Suppressor macrophage treated with lipopolysaccharide for 1 hour (primary cell): ENCODE results near the gene PRSS57.
A peak's percentile ranks its signal among the peaks of the same experiment; 100 is the strongest.
"Not testable (repeated sequence)": the region's sequence is repeated elsewhere in the genome, so short reads cannot be mapped to it uniquely, and the experiment has no call there.

ENCODE experiments used
- DNase-seq, 3 donors: peaks; one replicate each; pipeline ENCODE4 v3.0.0-alpha.2; 2020 to 2022

PRSS57 gene

GRCh38 chr19:722553-723101 lies 27.4 kb upstream of the PRSS57 start:
- DNase-seq, result no peak

- DNase-seq, result no peak
Observed at GRCh38 chr19:720345-721160, 25.3 kb upstream of the PRSS57 start.

- no peak for DNase-seq
Observed at GRCh38 chr19:719636-720344, 24.5 kb upstream of the PRSS57 start.

- peak in 2 of 3 donors; percentile 26 to 51 for DNase-seq
Observed at GRCh38 chr19:718991-719512, 23.8 kb upstream of the PRSS57 start.

- no peak for DNase-seq
Observed at GRCh38 chr19:718251-718951, 23.1 kb upstream of the PRSS57 start.

- DNase-seq, result no peak
Observed at GRCh38 chr19:715347-715746, 20.1 kb upstream of the PRSS57 start.

GRCh38 chr19:711254-711653 lies 16.0 kb upstream of the PRSS57 start:
- no peak for DNase-seq

- no peak for DNase-seq
Observed at GRCh38 chr19:710767-711166, 15.5 kb upstream of the PRSS57 start.

- no peak for DNase-seq
Observed at GRCh38 chr19:709965-710571, 14.8 kb upstream of the PRSS57 start.

GRCh38 chr19:709196-709964 lies 14.1 kb upstream of the PRSS57 start:
- no peak for DNase-seq

GRCh38 chr19:708154-709143 lies 13.2 kb upstream of the PRSS57 start, which contains the start of gene PALM:
TSS of gene PALM (plus strand) at chr19:708935. CDS start at chr19:709147, 212 bp downstream.
- DNase-seq, result peak in 1 of 3 donors; percentile 55

- DNase-seq, result no peak
Observed at GRCh38 chr19:704447-704741, 9.1 kb upstream of the PRSS57 start.

- DNase-seq, result peak; percentile 87 to 97 (median 92)
Observed at GRCh38 chr19:703651-704446, 8.6 kb upstream of the PRSS57 start.

GRCh38 chr19:703329-703650 lies 8.0 kb upstream of the PRSS57 start:
- DNase-seq, result no peak

GRCh38 chr19:702847-703246 lies 7.6 kb upstream of the PRSS57 start:
- DNase-seq, result not testable (repeated sequence)

GRCh38 chr19:699885-700284 lies 4.6 kb upstream of the PRSS57 start:
- peak; percentile 31 to 42 (median 34) for DNase-seq

- not testable (repeated sequence) for DNase-seq
Observed at GRCh38 chr19:698529-698928, 3.3 kb upstream of the PRSS57 start.

- no peak for DNase-seq
Observed at GRCh38 chr19:694481-695351, 536 bp downstream of the PRSS57 start.

GRCh38 chr19:690203-690602 lies 5.0 kb downstream of the PRSS57 start:
- DNase-seq, result no peak
